PFSK-1 (cell line): ENCODE results near the gene RLBP1.

Experiments used
- FOXP2 ChIP-seq: optimal IDR thresholded peaks from 2 replicates; pipeline ENCODE3; 2011; ENCODE audit warnings: borderline replicate concordance, control low read depth, inconsistent platforms; ENCODE audit not compliant: insufficient read depth; ENCODE audit errors: extremely low read length, extremely low read depth
- POLR2AphosphoS5 ChIP-seq: IDR thresholded peaks from 2 replicates; pipeline ENCODE4 v1.6.1; 2012; ENCODE audit warnings: low read depth, mild to moderate bottlenecking, control low read depth, low read length, moderate library complexity
- REST ChIP-seq, 2 experiments: IDR thresholded peaks; 2 replicates each; pipeline versions ENCODE4 v1.6.1 to v1.8.0; 2011 to 2012; ENCODE audit warnings: low read depth in 2 of 2, low read length in 2 of 2, control low read depth in 1 of 2, inconsistent platforms in 1 of 2, mild to moderate bottlenecking in 1 of 2, moderate library complexity in 1 of 2; ENCODE audit not compliant: insufficient read depth in 1 of 2
- SIN3A ChIP-seq: IDR thresholded peaks from 2 replicates; pipeline ENCODE4 v1.6.1; 2012; ENCODE audit warnings: mild to moderate bottlenecking, low read length, moderate library complexity, borderline replicate concordance; ENCODE audit not compliant: insufficient read depth
- TAF1 ChIP-seq: IDR thresholded peaks from 2 replicates; pipeline ENCODE4 v1.6.1; 2012; ENCODE audit warnings: low read length, control low read depth, borderline replicate concordance; ENCODE audit not compliant: insufficient read depth

RLBP1 gene

DNA sequence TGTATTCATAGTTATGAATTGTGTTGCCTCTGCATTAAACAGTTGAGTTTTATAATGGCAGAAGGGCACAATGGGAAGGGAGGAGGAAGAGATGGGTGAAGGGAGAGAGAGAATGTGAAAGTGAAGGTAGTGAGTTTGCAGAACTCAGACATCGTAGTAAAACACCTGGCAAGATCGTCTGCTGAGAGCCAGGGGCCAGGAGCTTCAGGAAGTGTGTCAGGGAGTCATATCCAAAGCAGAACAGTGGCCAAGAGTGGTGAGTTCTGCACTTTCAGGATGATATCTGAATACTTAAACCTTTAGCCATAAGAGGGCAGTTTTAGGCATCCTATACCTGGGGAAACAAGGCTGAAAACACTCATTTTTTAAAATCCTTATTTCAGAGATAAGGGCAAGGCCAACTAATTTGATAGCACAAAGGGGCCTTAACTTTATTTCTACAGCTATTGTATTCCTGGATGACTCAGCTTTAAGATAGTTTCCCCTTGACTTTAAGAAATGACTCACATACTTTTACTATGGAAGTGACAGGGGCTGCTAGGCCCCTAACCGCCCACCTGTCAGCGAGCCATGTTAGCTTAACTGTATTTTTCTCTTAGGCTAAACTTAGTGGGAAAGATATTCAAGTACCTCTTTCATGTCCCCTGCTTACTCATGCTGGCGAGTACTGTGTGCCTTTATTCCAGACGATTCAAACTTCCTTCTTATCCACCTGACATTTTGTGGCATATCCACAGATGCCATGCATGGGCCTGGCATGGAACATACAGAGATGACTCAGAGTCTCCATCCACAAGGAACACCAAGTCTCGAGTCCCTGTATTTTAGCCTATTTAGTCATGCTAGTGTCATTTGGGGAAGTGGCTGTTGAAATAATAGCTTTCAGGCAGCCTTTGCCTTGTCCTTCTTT, 53.9 kb downstream of the RLBP1 start:
- TF ChIP-seq SIN3A (no peak), FOXP2 (no peak), POLR2AphosphoS5 (no peak), TAF1 (no peak), REST (IDR thresholded peaks at IDR 0.05; ENCODE audit: insufficient read depth in 1 of 2, low read depth in 2 of 2, low read length in 2 of 2) (no peak)

- TF ChIP-seq TAF1 (no peak), REST (IDR thresholded peaks at IDR 0.05; ENCODE audit: insufficient read depth in 1 of 2, low read depth in 2 of 2, low read length in 2 of 2) (no peak), POLR2AphosphoS5 (no peak), SIN3A (no peak), FOXP2 (no peak)
Measured at GRCh38 chr15:89165677-89166076, 55.7 kb downstream of the RLBP1 start.

GRCh38 chr15:89164712-89165211, 56.6 kb downstream of the RLBP1 start:
- TF ChIP-seq SIN3A (no peak), POLR2AphosphoS5 (no peak), TAF1 (no peak), REST (IDR thresholded peaks at IDR 0.05; ENCODE audit: insufficient read depth in 1 of 2, low read depth in 2 of 2, low read length in 2 of 2) (no peak), FOXP2 (no peak)

DNA sequence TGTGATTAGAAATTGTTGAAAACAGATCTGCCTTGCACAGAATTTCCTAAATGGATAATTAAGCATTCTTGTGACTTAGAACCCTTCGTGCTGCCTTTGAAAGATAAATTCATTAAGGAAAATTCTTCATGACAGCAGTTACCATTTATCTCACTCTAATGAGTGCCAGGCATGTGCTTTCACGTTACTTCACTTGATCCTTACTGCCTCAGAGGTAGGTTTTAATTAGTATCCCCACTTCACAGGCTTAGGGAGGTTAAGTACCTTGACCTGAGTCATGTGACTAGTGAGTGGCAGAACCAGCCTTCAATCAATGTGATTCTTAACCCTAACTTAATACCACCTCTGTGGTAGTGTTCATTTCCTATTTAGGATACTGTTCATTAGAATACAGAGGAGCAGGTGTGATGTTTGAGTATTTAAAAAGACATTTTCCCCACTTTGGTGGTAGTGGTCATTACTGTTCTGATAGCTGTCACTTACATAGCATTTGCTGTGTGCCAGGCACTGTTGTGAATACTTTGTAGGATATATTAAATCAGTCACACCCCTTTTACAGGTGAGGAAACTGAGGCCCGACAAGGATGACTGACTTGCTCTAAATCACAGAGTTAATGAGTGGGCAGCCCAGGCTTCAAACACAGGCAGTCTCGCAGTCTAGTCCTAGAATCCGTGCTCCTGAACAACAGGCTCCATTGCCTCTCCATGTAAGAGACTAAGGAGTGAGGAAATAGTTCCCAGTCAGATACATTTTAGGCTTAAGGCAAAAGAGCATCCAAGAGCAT, 57.9 kb downstream of the RLBP1 start:
- no peak for TF ChIP-seq SIN3A
- no peak for TF ChIP-seq FOXP2
- TF ChIP-seq TAF1, result no peak
- no peak for TF ChIP-seq POLR2AphosphoS5
- no peak for TF ChIP-seq REST (IDR thresholded peaks at IDR 0.05; ENCODE audit: insufficient read depth in 1 of 2, low read depth in 2 of 2, low read length in 2 of 2)
